Right atrium auricular region (tissue), 2 donors: Measurements from ENCODE around the gene TIAM1. TPM values are rescaled to one million over a fixed set of nuclear protein-coding genes. Genes with fewer than 3 reads are reported as not detected.

Experiments
- DNase-seq: peaks from one replicate; pipeline ENCODE4 v3.0.0-alpha.2; 2019; ENCODE audit warnings: low spot score
- H3K27ac ChIP-seq, 2 donors: fragments of 200-600 bp; sonication (generic); 1 replicate in 1 of 2; 2 replicates in 1 of 2; pipeline ENCODE4 v1.5.1; 2016 to 2019
- H3K27me3 ChIP-seq, 2 donors: fragments of 200-600 bp; sonication (generic); one replicate each; pipeline versions ENCODE4 v1.5.1 to v1.6.0; 2017 to 2019
- H3K36me3 ChIP-seq: fragments of 200-600 bp; sonication (generic); one replicate; pipeline ENCODE4 v1.5.1; 2016
- H3K4me1 ChIP-seq, 2 donors: fragments of 200-600 bp; sonication (generic); one replicate each; pipeline versions ENCODE4 v1.5.1 to v1.6.0; 2017 to 2019
- H3K4me3 ChIP-seq, 2 donors: fragments of 200-600 bp; sonication (generic); 1 replicate in 1 of 2; 2 replicates in 1 of 2; pipeline ENCODE4 v1.5.1; 2017 to 2019; ENCODE audit warnings: mild to moderate bottlenecking in 1 of 2, moderate library complexity in 1 of 2
- H3K9me3 ChIP-seq, 2 donors: fragments of 200-600 bp; sonication (generic); one replicate each; pipeline ENCODE4 v1.5.1; 2019
- CTCF ChIP-seq, 2 donors: fragments of 200-600 bp; sonication (generic); IDR thresholded peaks; one replicate each; pipeline ENCODE4 v1.5.1; 2019; ENCODE audit warnings: antibody characterized with exemption in 2 of 2
- total RNA-seq, 2 donors: library from RNA; depleted of rRNA; stranded (reverse); fragments of >200 nt; gene quantifications; one replicate each; pipeline ENCODE4 v1.1.0, GENCODE V29; 2016

TIAM1 gene
- total RNA-seq, 2 donors from 2014 or later = 2.5 to 4.1 TPM

GRCh38 chr21:31162827-31163226 lies 181.2 kb downstream of the TIAM1 start:
- Histone ChIP-seq H3K36me3 (no peaks in the 10 kb centered on the region), H3K4me3 (no peak overlapping the region), H3K27ac (no peak overlapping the region), H3K4me1 (peaks cover 0 to 9% of the 10 kb centered on the region in 2 donors), H3K27me3 (no peaks in the 10 kb centered on the region), H3K9me3 (peaks cover 0 to 2% of the 10 kb centered on the region in 2 donors)
- TF ChIP-seq CTCF (IDR thresholded peaks at IDR 0.05) = no peak
- DNase-seq = no peak

GRCh38 chr21:31162079-31162699 lies 181.9 kb downstream of the TIAM1 start:
- no peak overlapping the region for H3K4me3 ChIP-seq
- H3K27me3 ChIP-seq = no peaks in the 10 kb centered on the region
- no peaks in the 10 kb centered on the region for H3K36me3 ChIP-seq
- no peak for DNase-seq
- no peak overlapping the region for H3K27ac ChIP-seq
- peaks cover 0 to 9% of the 10 kb centered on the region in 2 donors for H3K4me1 ChIP-seq
- peaks cover 0 to 9% of the 10 kb centered on the region in 2 donors for H3K9me3 ChIP-seq
- no peak for TF ChIP-seq CTCF (IDR thresholded peaks at IDR 0.05)

GRCh38 chr21:31161157-31161556 lies 182.9 kb downstream of the TIAM1 start:
- Histone ChIP-seq H3K9me3 (peaks cover 0 to 19% of the 10 kb centered on the region in 2 donors), H3K27ac (no peak overlapping the region), H3K4me3 (no peak overlapping the region), H3K4me1 (peaks cover 0 to 9% of the 10 kb centered on the region in 2 donors), H3K27me3 (no peaks in the 10 kb centered on the region), H3K36me3 (no peaks in the 10 kb centered on the region)
- no peak for DNase-seq
- no peak for TF ChIP-seq CTCF (IDR thresholded peaks at IDR 0.05)

GRCh38 chr21:31159808-31160207 lies 184.3 kb downstream of the TIAM1 start:
- H3K27ac ChIP-seq = no peak overlapping the region
- H3K4me1 ChIP-seq = peaks cover 0 to 9% of the 10 kb centered on the region in 2 donors
- no peak overlapping the region for H3K4me3 ChIP-seq
- no peaks in the 10 kb centered on the region for H3K27me3 ChIP-seq
- no peak for DNase-seq
- no peaks in the 10 kb centered on the region for H3K36me3 ChIP-seq
- no peak for TF ChIP-seq CTCF (IDR thresholded peaks at IDR 0.05)
- H3K9me3 ChIP-seq = peaks cover 0 to 24% of the 10 kb centered on the region in 2 donors

- no peak for DNase-seq
- no peaks in the 10 kb centered on the region for H3K36me3 ChIP-seq
- no peak overlapping the region for H3K27ac ChIP-seq
- no peak overlapping the region for H3K4me3 ChIP-seq
- H3K9me3 ChIP-seq = peaks cover 0 to 24% of the 10 kb centered on the region in 2 donors
- H3K4me1 ChIP-seq = peaks cover 0 to 9% of the 10 kb centered on the region in 2 donors
- no peak for TF ChIP-seq CTCF (IDR thresholded peaks at IDR 0.05)
- no peaks in the 10 kb centered on the region for H3K27me3 ChIP-seq
Observed at GRCh38 chr21:31158789-31159581, 185.1 kb downstream of the TIAM1 start.
